ENCODE data around the gene KLF9. TPM values are rescaled to one million over a fixed set of nuclear protein-coding genes. Genes with fewer than 3 reads are reported as not detected.

Gene KLF9
- total and polyA plus RNA-seq, 9 of the 15 experiments (the other 6 are each of a cell fraction or from before 2014, with no cell fraction given): 3.3 to 11.9 (median 6.9) TPM

- TF ChIP-seq MBD2 (IDR thresholded peaks at IDR 0.05; ENCODE audit: borderline replicate concordance, low read depth): peak; percentile 20; the same call in 1 of the 2 replicates
- peak; percentile 69; the same call in 1 of the 2 replicates for TF ChIP-seq CC2D1A (IDR thresholded peaks at IDR 0.05)
- 0 out of 4 replicates have a peak, but pooled peaks of 1 of the 2 experiments have one; percentile 43 for TF ChIP-seq TRIM24 (IDR thresholded peaks at IDR 0.05)
- TF ChIP-seq, protein P1, sequence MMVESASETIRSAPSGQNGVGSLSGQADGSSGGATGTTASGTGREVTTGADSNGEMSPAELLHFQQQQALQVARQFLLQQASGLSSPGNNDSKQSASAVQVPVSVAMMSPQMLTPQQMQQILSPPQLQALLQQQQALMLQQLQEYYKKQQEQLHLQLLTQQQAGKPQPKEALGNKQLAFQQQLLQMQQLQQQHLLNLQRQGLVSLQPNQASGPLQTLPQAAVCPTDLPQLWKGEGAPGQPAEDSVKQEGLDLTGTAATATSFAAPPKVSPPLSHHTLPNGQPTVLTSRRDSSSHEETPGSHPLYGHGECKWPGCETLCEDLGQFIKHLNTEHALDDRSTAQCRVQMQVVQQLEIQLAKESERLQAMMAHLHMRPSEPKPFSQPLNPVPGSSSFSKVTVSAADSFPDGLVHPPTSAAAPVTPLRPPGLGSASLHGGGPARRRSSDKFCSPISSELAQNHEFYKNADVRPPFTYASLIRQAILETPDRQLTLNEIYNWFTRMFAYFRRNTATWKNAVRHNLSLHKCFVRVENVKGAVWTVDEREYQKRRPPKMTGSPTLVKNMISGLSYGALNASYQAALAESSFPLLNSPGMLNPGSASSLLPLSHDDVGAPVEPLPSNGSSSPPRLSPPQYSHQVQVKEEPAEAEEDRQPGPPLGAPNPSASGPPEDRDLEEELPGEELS (CRISPR knock-in tag; IDR thresholded peaks at IDR 0.05; ENCODE audit: borderline replicate concordance): no peak
- TF ChIP-seq STAT5A (IDR thresholded peaks at IDR 0.05; ENCODE audit: borderline replicate concordance, low read length): no peak
- TF ChIP-seq JUN (IDR thresholded peaks at IDR 0.05; ENCODE audit: borderline replicate concordance, low read depth, low read length): peak; percentile 48; the same call in 1 of the 2 replicates
- TF ChIP-seq JUN (CRISPR knock-in tag; IDR thresholded peaks at IDR 0.05; ENCODE audit: borderline replicate concordance): no peak
- TF ChIP-seq CTBP1 (IDR thresholded peaks at IDR 0.05; ENCODE audit: borderline replicate concordance): peak; percentile 52; the same call in 1 of the 2 replicates
Observed at GRCh38 chr9:70438341-70438928, 24.0 kb upstream of the KLF9 start (continued).

GRCh38 chr9:70435948-70436347, 21.5 kb upstream of the KLF9 start:
- H3K79me2 ChIP-seq (ENCODE audit: control insufficient read depth, insufficient read depth, low read length): no peaks in the 10 kb centered on the region
- H3K4me3 ChIP-seq: no peak overlapping the region
- peaks cover 0 to 6% of the 10 kb centered on the region in 2 experiments; a peak in 3 of 5 replicates for H3K4me1 ChIP-seq (replicated peaks in 1 of 2; ENCODE audit: control insufficient read depth in 2 of 2, insufficient read depth in 2 of 2, low read length in 2 of 2)
- no peak overlapping the region for H3K9ac ChIP-seq (ENCODE audit: insufficient read depth in 1 of 2, low read depth in 2 of 2, low read length in 2 of 2)
- H3K27ac ChIP-seq (ENCODE audit: extremely low read depth, low read depth, low read length): no peak overlapping the region
- no peaks in the 10 kb centered on the region for H3K9me3 ChIP-seq (replicated peaks; ENCODE audit: control insufficient read depth, insufficient read depth, low read depth, low read length)
- no peak for FAIRE-seq
- no peak overlapping the region for H2AFZ ChIP-seq (ENCODE audit: low read depth, low read length)
- no peaks in the 10 kb centered on the region for H3K27me3 ChIP-seq (ENCODE audit: control insufficient read depth in 2 of 2, insufficient read depth in 2 of 2, low read length in 2 of 2)
- H3K36me3 ChIP-seq (ENCODE audit: control insufficient read depth, insufficient read depth, low read length): no peaks in the 10 kb centered on the region
- POLR2A ChIA-PET: interaction anchor here (0.7 to 0.9 kb wide), 2 partner anchors 16 to 37 kb away, joined by 3 to 4 read pairs; no protein-coding TSS in a partner anchor
- DNase-seq (ENCODE audit: extremely low read depth in 1 of 4, low spot score in 3 of 4): no peak
- BruUV-seq (replicated peaks): no TSS peak
- no peaks in the 10 kb centered on the region for H4K20me1 ChIP-seq (replicated peaks; ENCODE audit: control insufficient read depth, insufficient read depth, low read length)
- TF ChIP-seq PRPF4 (IDR thresholded peaks at IDR 0.05; ENCODE audit: insufficient read depth, low read depth, low read length, poor library complexity, severe bottlenecking) (no peak), NFIC (IDR thresholded peaks at IDR 0.05) (peak; percentile 48)
- H3K9me1 ChIP-seq (ENCODE audit: control insufficient read depth, insufficient read depth, low read length): no peaks in the 10 kb centered on the region
- ATAC-seq: no peak
- CTCF ChIA-PET (ENCODE audit: low intra/inter-chr PET ratio): no interaction called here
- no peak overlapping the region for H3K4me2 ChIP-seq (ENCODE audit: insufficient read depth, low read length)
- in situ Hi-C loops (cut with MboI): no loop called here
- WGBS (ENCODE audit: insufficient coverage, low coverage, missing lambda C conversion rate): 77% methylated on average over 1 of the region's 1 CpG
- intact Hi-C loops (cut with micrococcal nuclease): no loop called here
